ENCODE results near the gene CLDN1. TPM values are rescaled to one million over a fixed set of nuclear protein-coding genes. Genes with fewer than 3 reads are reported as not detected.

The CLDN1 gene
- total RNA-seq, 8 experiments from 2014 or later: 0.14 to 32.0 (median 1.1) TPM; not detected in 1

Other genes with a start within 250 kb of the CLDN1 start
- gene P3H2, start 201.5 kb downstream of the CLDN1 start, total RNA-seq: 10 to 100 TPM in 1 of 8 experiments, 1 to 10 TPM in 4, under 1 TPM in 2, not detected in 1; 0.76 to 58.2 (median 1.5) TPM
- gene CLDN16, start 65.7 kb upstream of the CLDN1 start, total RNA-seq: under 1 TPM in 4 of 8 experiments, not detected in 4; 0.05 to 0.21 (median 0.12) TPM
- under 1 TPM in 3 of 8 experiments, not detected in 5; 0.13 to 0.43 (median 0.14) TPM for gene TMEM207, start 127.5 kb upstream of the CLDN1 start, total RNA-seq
- 10 to 100 TPM in 1 of 8 experiments, 1 to 10 TPM in 7; 1.9 to 31.3 (median 4.1) TPM for gene IL1RAP, start 191.6 kb upstream of the CLDN1 start, total RNA-seq

Data from motor neuron (in vitro differentiated cells).